ENCODE measurements around the gene ASH1L.

The ASH1L gene

DNA sequence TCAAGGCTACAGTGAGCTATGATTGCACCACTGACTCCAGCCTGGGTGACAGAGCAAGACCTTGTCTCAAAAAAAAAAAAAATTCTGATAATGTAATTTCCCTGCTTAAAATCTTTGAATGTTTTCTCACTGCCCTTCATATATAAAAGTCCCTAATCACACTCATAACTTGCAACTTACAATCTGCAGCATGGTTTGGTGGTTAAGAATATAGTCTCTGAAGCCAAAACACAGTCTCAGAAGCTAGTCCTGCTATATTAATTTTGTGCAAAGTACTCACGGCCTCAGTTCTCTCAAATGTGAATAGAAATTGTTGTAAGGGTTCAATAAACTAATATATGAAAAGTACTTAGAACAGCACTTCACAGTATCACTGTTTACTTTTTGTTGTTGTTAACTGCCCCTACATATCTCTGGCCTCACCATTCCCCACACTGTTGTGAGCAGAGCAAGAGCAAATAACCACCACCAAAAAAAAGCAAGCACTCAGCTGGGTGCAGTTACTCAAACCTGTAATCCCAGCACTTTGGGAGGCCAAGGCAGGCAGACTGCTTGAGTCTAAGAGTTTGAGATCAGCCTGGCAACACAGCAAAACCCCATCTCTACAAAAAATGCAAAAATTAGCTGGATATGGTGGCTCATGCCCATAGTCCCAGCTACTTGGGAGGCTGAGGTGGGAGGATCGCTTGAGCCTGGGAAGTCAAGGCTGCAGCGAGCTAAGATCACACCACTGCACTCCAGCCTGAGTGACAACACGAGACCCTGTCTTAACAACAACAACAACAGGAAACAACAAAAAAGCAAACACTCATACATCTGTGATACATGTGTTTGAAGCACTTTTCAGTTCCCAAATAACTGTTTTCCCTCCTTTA lies 22.4 kb downstream of the ASH1L start:
- DNase-seq (ENCODE audit: extremely low read depth, low read depth) = no peak
- no peak overlapping the region for H3K4me3 ChIP-seq (replicated peaks; ENCODE audit: low read depth, low read length)
- no peak for TF ChIP-seq CTCF (IDR thresholded peaks at IDR 0.05; ENCODE audit: low read depth, low read length, missing control alignments)

GRCh38 chr1:155537193-155537592 lies 25.4 kb downstream of the ASH1L start:
- no peak overlapping the region for H3K4me3 ChIP-seq (replicated peaks; ENCODE audit: low read depth, low read length)
- no peak for TF ChIP-seq CTCF (IDR thresholded peaks at IDR 0.05; ENCODE audit: low read depth, low read length, missing control alignments)
- no peak for DNase-seq (ENCODE audit: extremely low read depth, low read depth)

DNA sequence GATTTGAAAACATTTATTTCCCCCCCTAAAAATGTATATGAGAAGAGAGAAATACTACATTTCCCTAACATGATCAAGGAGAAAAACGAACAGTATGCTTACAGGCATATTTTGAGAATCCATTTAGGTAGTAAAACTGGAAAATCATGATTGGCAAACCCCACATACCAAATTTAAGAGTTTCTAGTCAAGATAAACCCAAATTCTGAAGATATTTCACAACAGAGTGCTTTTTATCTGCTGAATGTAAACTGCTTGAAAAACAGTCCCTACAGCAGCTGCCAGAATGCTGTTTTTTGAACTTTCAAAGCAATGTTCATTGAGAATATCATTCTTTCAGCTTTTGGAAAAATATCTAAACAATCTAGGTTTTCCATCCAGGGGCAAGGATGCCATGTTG lies 31.0 kb downstream of the ASH1L start:
- DNase-seq (ENCODE audit: extremely low read depth, low read depth) = no peak
- H3K4me3 ChIP-seq (replicated peaks; ENCODE audit: low read depth, low read length) = no peak overlapping the region
- no peak for TF ChIP-seq CTCF (IDR thresholded peaks at IDR 0.05; ENCODE audit: low read depth, low read length, missing control alignments)

DNA sequence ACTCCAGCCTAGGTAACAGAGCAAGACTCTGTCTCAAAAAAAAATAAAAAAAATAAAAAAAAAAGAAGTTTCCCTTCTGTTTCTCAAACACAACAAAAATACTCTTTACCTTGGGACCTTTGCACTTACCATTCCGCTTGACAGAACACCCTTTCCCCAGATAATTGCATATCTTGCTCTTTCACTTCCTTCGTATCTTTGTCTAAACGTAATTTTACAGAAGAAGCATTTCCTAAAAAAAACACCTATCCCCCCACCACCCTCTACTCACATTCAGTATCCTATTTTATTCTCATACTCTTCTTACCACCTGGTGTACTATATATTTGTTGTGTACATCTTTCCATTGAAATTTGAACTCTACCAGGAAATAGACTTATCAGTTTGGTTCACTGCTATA lies 32.7 kb downstream of the ASH1L start:
- H3K4me3 ChIP-seq (replicated peaks; ENCODE audit: low read depth, low read length) = no peak overlapping the region
- DNase-seq (ENCODE audit: extremely low read depth, low read depth) = no peak
- TF ChIP-seq CTCF (IDR thresholded peaks at IDR 0.05; ENCODE audit: low read depth, low read length, missing control alignments) = no peak

GRCh38 chr1:155529109-155529508 lies 33.5 kb downstream of the ASH1L start:
- H3K4me3 ChIP-seq (replicated peaks; ENCODE audit: low read depth, low read length) = no peak overlapping the region
- no peak for DNase-seq (ENCODE audit: extremely low read depth, low read depth)
- no peak for TF ChIP-seq CTCF (IDR thresholded peaks at IDR 0.05; ENCODE audit: low read depth, low read length, missing control alignments)

GRCh38 chr1:155527677-155528076 lies 34.9 kb downstream of the ASH1L start:
- no peak overlapping the region for H3K4me3 ChIP-seq (replicated peaks; ENCODE audit: low read depth, low read length)
- no peak for DNase-seq (ENCODE audit: extremely low read depth, low read depth)
- TF ChIP-seq CTCF (IDR thresholded peaks at IDR 0.05; ENCODE audit: low read depth, low read length, missing control alignments) = no peak
